Peyer's patch (tissue), 4 donors: ENCODE measurements around the gene EPSTI1.

Experiments used
- CTCF ChIP-seq, 6 experiments: fragments of 450-650 bp in 4 of 6; fragments of 200-600 bp in 2 of 6; sonication (generic) in 1 of 6; IDR thresholded peaks; one replicate each; pipeline ENCODE4 v1.5.1; 2017 to 2019; ENCODE audit warnings: antibody characterized with exemption in 6 of 6, mild to moderate bottlenecking in 3 of 6, moderate library complexity in 1 of 6
- POLR2A ChIP-seq, 2 donors: fragments of 450-650 bp; IDR thresholded peaks; one replicate each; pipeline ENCODE4 v1.5.1; 2017; ENCODE audit warnings: antibody characterized with exemption in 2 of 2, mild to moderate bottlenecking in 2 of 2, moderate library complexity in 2 of 2

GRCh38 chr13:43020794-43021193 lies 28.8 kb upstream of the EPSTI1 start:
- TF ChIP-seq CTCF (IDR thresholded peaks at IDR 0.05) (no peak), POLR2A (IDR thresholded peaks at IDR 0.05) (no peak)
